ENCODE results near the gene LPCAT1. TPM values are rescaled to one million over a fixed set of nuclear protein-coding genes. Genes with fewer than 3 reads are reported as not detected.
A peak's percentile ranks its signal among the peaks of the same experiment; 100 is the strongest.

LPCAT1 gene
- total RNA-seq, 1 donor from 2014 or later: 41.9 TPM

DNA sequence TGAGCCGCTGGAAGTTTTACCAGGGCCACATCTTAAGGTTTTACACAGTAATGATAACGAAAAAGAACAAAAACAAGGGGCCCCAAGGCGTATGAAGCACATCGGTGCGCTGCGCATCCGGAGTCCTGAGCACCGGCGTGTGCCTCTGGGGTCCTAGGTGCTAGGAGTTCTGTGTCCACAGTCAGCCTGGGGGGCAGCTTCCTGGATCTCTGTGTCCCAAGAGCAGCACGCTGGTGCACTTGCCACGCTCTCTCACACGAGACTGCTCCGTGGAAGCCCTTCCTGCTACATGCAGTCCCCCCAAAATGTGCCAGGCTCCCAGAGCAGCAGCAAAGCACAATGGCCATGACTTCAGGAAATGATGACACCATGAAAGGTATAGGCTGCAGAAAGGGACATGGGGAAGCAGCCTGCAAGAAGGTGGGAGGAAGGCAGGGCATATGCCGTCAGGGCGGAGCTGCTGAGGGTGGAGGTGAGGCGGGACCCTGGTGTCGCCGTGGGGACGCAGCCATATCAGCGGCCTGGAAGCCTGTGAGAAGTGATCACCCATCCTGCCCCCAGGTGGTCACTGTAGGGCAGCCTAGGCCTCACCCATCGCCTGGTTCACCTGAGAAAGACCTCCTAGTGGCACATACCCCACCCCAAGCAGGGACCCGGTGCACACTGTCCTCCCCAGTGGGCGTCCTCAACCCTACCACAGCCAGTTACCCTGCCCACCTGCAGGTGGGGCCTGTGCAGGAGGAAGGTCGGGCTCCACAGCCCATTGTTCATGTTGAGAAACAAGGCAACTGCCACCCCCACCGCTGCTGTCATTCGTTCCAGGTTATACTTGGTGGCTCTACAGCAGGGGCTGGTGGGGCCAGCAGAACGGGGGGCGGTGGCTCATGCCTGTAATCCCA is 54.9 kb downstream of the LPCAT1 start:
- Mint-ChIP-seq H3K4me1 (ENCODE audit: low read depth, unreplicated experiment) (peaks cover 5% of the 10 kb centered on the region), H3K4me3 (ENCODE audit: unreplicated experiment) (no peak overlapping the region), H3K27ac (ENCODE audit: unreplicated experiment) (peak overlapping the region; percentile 62), H3K27me3 (ENCODE audit: low read depth, unreplicated experiment) (no peaks in the 10 kb centered on the region), H3K36me3 (ENCODE audit: low read depth, unreplicated experiment) (peaks cover 19% of the 10 kb centered on the region), H3K9me3 (ENCODE audit: unreplicated experiment) (peaks cover 2% of the 10 kb centered on the region)
- no peak for TF ChIP-seq CTCF (IDR thresholded peaks at IDR 0.05; ENCODE audit: insufficient read depth, low read depth, low read length)
- TF ChIP-seq EZH2 (IDR thresholded peaks at IDR 0.05; ENCODE audit: insufficient read depth, low read length): no peak
- DNase-seq (ENCODE audit: low read depth): no peak
- Histone ChIP-seq H2AFZ (ENCODE audit: low read depth, low read length) (no peak overlapping the region), H3K4me1 (ENCODE audit: insufficient read depth, low read length) (peaks cover 8% of the 10 kb centered on the region), H3K79me2 (ENCODE audit: insufficient read depth, low read length) (no peaks in the 10 kb centered on the region), H3K36me3 (ENCODE audit: insufficient read depth, low read length) (peaks cover 2% of the 10 kb centered on the region), H3K27me3 (ENCODE audit: insufficient read depth, low read length) (no peaks in the 10 kb centered on the region), H3K27ac (ENCODE audit: low read depth, low read length) (no peak overlapping the region), H3K4me3 (ENCODE audit: insufficient read depth, low read depth, low read length) (no peak overlapping the region), H3K9ac (ENCODE audit: low read length) (no peak overlapping the region), H3K9me3 (ENCODE audit: insufficient read depth, low read depth, low read length) (no peaks in the 10 kb centered on the region), H3K4me2 (ENCODE audit: low read length) (no peak overlapping the region), H4K20me1 (ENCODE audit: insufficient read depth, low read length) (peaks cover 42% of the 10 kb centered on the region)
- no peak for FAIRE-seq

DNA sequence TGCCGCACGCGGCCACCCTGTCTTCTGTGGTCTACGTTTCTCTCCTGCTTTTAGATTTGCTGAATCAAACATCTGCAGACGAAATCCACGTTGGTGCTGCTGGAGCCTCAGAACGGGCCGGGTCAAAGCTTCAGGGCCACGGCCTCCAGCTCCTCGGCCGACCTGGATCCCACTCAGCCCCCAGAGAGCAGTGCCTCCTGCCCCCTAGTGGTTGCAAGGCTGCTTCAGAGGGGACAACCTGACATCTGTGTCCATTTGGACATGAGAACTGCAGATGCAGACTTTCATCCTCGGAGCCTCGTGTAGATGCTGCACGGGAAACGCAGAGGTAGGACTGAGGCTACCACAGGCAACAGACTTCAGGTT is 55.5 kb downstream of the LPCAT1 start:
- DNase-seq (ENCODE audit: low read depth) (no peak), FAIRE-seq (no peak)
- H3K36me3 ChIP-seq (ENCODE audit: insufficient read depth, low read length): peaks cover 4% of the 10 kb centered on the region
- H3K4me1 ChIP-seq (ENCODE audit: insufficient read depth, low read length): peaks cover 8% of the 10 kb centered on the region
- TF ChIP-seq EZH2 (IDR thresholded peaks at IDR 0.05; ENCODE audit: insufficient read depth, low read length): no peak
- peak; percentile 37 for TF ChIP-seq CTCF (IDR thresholded peaks at IDR 0.05; ENCODE audit: insufficient read depth, low read depth, low read length)
- no peaks in the 10 kb centered on the region for H3K27me3 ChIP-seq (ENCODE audit: insufficient read depth, low read length)
- H3K79me2 ChIP-seq (ENCODE audit: insufficient read depth, low read length): no peaks in the 10 kb centered on the region
- Mint-ChIP-seq H3K4me3 (ENCODE audit: unreplicated experiment) (no peak overlapping the region), H3K4me1 (ENCODE audit: low read depth, unreplicated experiment) (peaks cover 5% of the 10 kb centered on the region), H3K36me3 (ENCODE audit: low read depth, unreplicated experiment) (peaks cover 19% of the 10 kb centered on the region), H3K27me3 (ENCODE audit: low read depth, unreplicated experiment) (no peaks in the 10 kb centered on the region), H3K27ac (ENCODE audit: unreplicated experiment) (no peak overlapping the region), H3K9me3 (ENCODE audit: unreplicated experiment) (peaks cover 2% of the 10 kb centered on the region)
- H3K9me3 ChIP-seq (ENCODE audit: insufficient read depth, low read depth, low read length): no peaks in the 10 kb centered on the region
- H3K4me3 ChIP-seq (ENCODE audit: insufficient read depth, low read depth, low read length): no peak overlapping the region
- H3K9ac ChIP-seq (ENCODE audit: low read length): no peak overlapping the region
- H3K4me2 ChIP-seq (ENCODE audit: low read length): no peak overlapping the region
- H2AFZ ChIP-seq (ENCODE audit: low read depth, low read length): no peak overlapping the region
- no peak overlapping the region for H3K27ac ChIP-seq (ENCODE audit: low read depth, low read length)
- peaks cover 42% of the 10 kb centered on the region for H4K20me1 ChIP-seq (ENCODE audit: insufficient read depth, low read length)
